OCI-LY3 (cell line): ENCODE measurements around the gene FSTL4.

ENCODE experiments used
- EZH2phosphoT487 ChIP-seq: fragments of 200-600 bp; shearing (Covaris generic); IDR thresholded peaks from 2 replicates; pipeline ENCODE4 v1.6.1; 2018; ENCODE audit warnings: antibody characterized with exemption, mixed run types, low read depth
- TF ChIP-seq, protein P1 (sequence below): fragments of 200-600, 300-600 bp; sonication (generic); IDR thresholded peaks from 2 replicates; pipeline ENCODE4 v1.5.1; 2014; ENCODE audit warnings: antibody characterized with exemption, low read length, low read depth

DNA sequence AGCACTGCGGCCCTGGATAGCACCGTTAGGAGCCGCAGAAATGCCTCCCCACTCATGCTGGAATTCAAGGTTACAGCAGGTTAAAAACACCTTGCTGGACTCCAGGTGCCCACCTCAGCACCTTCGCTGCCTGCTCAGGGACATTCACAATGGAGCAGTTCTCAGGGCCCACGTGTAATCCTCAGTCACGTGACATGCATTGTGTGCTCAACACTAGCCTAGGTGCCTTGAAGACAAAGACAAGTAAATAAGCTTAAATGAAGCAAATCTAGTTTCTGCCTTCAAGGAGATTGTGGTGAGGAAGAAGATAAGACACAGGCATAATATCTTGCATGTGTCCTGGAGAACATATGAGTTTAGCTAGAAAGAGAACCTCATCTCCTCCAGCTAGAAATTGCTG lies 82.1 kb downstream of the FSTL4 start:
- TF ChIP-seq, protein P1, sequence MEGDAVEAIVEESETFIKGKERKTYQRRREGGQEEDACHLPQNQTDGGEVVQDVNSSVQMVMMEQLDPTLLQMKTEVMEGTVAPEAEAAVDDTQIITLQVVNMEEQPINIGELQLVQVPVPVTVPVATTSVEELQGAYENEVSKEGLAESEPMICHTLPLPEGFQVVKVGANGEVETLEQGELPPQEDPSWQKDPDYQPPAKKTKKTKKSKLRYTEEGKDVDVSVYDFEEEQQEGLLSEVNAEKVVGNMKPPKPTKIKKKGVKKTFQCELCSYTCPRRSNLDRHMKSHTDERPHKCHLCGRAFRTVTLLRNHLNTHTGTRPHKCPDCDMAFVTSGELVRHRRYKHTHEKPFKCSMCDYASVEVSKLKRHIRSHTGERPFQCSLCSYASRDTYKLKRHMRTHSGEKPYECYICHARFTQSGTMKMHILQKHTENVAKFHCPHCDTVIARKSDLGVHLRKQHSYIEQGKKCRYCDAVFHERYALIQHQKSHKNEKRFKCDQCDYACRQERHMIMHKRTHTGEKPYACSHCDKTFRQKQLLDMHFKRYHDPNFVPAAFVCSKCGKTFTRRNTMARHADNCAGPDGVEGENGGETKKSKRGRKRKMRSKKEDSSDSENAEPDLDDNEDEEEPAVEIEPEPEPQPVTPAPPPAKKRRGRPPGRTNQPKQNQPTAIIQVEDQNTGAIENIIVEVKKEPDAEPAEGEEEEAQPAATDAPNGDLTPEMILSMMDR: no peak
- no peak for TF ChIP-seq EZH2phosphoT487
